ENCODE data around the gene IZUMO1.
"Not testable (repeated sequence)": the region's sequence is repeated elsewhere in the genome, so short reads cannot be mapped to it uniquely, and the experiment has no call there.

Gene IZUMO1

GRCh38 chr19:48718711-48719231 is 27.9 kb downstream of the IZUMO1 start:
- Histone ChIP-seq H3K36me3 (ENCODE audit: insufficient read depth, low read length) (no peaks in the 10 kb centered on the region), H4K20me1 (ENCODE audit: insufficient read depth, low read length, poor library complexity, severe bottlenecking) (no peaks in the 10 kb centered on the region), H3K9ac (ENCODE audit: low read depth, low read length, poor library complexity, severe bottlenecking) (no peak overlapping the region), H3K4me2 (ENCODE audit: low read depth, low read length, poor library complexity, severe bottlenecking) (no peak overlapping the region), H3K4me3 (ENCODE audit: low read length, poor library complexity, severe bottlenecking) (no peak overlapping the region), H3F3A (ENCODE audit: low read depth) (no peaks in the 10 kb centered on the region), H3K27me3 (ENCODE audit: insufficient read depth, low read length, poor library complexity, severe bottlenecking) (no peaks in the 10 kb centered on the region), H3K4me1 (ENCODE audit: insufficient read depth, low read length, poor library complexity, severe bottlenecking) (peaks cover 12% of the 10 kb centered on the region), H3K9me2 (replicated peaks; ENCODE audit: low read depth, low read length) (no peaks in the 10 kb centered on the region), H3K9me3 (ENCODE audit: insufficient read depth, low read depth, low read length) (no peaks in the 10 kb centered on the region), H3K79me2 (ENCODE audit: insufficient read depth, low read length) (peaks cover 11% of the 10 kb centered on the region; the same call in 1 of the 2 replicates), H2AFZ (ENCODE audit: low read length) (no peak overlapping the region)
- TF ChIP-seq CTCF (conservative IDR thresholded peaks at IDR 0.05; ENCODE audit: low read length) (no peak), EZH2phosphoT487 (IDR thresholded peaks at IDR 0.05; ENCODE audit: borderline replicate concordance) (no peak)

DNA sequence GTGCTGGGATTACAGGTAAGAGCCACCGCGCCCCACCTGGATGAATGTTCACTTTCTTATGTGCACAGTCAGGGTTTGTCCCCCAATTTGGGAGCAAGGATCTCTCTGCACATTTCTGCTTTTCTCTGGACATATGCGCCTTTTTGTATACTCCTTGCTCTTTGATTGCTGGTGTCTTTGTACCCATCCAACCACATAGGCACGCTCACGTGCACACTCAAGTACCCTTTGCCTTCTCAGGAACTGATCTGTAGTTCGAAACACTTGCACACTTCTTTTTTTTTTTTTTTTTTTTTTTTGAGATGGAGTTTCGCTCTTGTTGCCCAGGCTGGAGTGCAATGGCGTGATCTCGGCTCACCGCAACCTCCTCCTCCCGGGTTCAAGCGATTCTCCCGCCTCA is 28.6 kb downstream of the IZUMO1 start:
- not testable (repeated sequence) for H4K20me1 ChIP-seq (ENCODE audit: insufficient read depth, low read length, poor library complexity, severe bottlenecking); H3K9ac ChIP-seq (ENCODE audit: low read depth, low read length, poor library complexity, severe bottlenecking); H3K4me2 ChIP-seq (ENCODE audit: low read depth, low read length, poor library complexity, severe bottlenecking); H3K4me3 ChIP-seq (ENCODE audit: low read length, poor library complexity, severe bottlenecking); H3K9me2 ChIP-seq (replicated peaks; ENCODE audit: low read depth, low read length); H3K27me3 ChIP-seq (ENCODE audit: insufficient read depth, low read length, poor library complexity, severe bottlenecking); H3F3A ChIP-seq (ENCODE audit: low read depth); H3K9me3 ChIP-seq (ENCODE audit: insufficient read depth, low read depth, low read length); H3K36me3 ChIP-seq (ENCODE audit: insufficient read depth, low read length); H2AFZ ChIP-seq (ENCODE audit: low read length)
- H3K4me1 ChIP-seq (ENCODE audit: insufficient read depth, low read length, poor library complexity, severe bottlenecking), result peaks cover 18% of the 10 kb centered on the region
- peaks cover 16% of the 10 kb centered on the region for H3K79me2 ChIP-seq (ENCODE audit: insufficient read depth, low read length)

GRCh38 chr19:48716562-48717291 is 30.0 kb downstream of the IZUMO1 start:
- no peak overlapping the region for H3K9ac ChIP-seq (ENCODE audit: low read depth, low read length, poor library complexity, severe bottlenecking)
- H3K9me3 ChIP-seq (ENCODE audit: insufficient read depth, low read depth, low read length), result no peaks in the 10 kb centered on the region
- H3F3A ChIP-seq (ENCODE audit: low read depth), result no peaks in the 10 kb centered on the region
- no peaks in the 10 kb centered on the region for H3K9me2 ChIP-seq (replicated peaks; ENCODE audit: low read depth, low read length)
- no peak overlapping the region for H3K4me2 ChIP-seq (ENCODE audit: low read depth, low read length, poor library complexity, severe bottlenecking)
- TF ChIP-seq EZH2phosphoT487 (IDR thresholded peaks at IDR 0.05; ENCODE audit: borderline replicate concordance), result no peak
- TF ChIP-seq CTCF (conservative IDR thresholded peaks at IDR 0.05; ENCODE audit: low read length), result no peak
- peaks cover 17% of the 10 kb centered on the region for H3K79me2 ChIP-seq (ENCODE audit: insufficient read depth, low read length)
- peaks cover 24% of the 10 kb centered on the region for H3K4me1 ChIP-seq (ENCODE audit: insufficient read depth, low read length, poor library complexity, severe bottlenecking)
- no peaks in the 10 kb centered on the region for H3K36me3 ChIP-seq (ENCODE audit: insufficient read depth, low read length)
- H2AFZ ChIP-seq (ENCODE audit: low read length), result no peak overlapping the region
- H4K20me1 ChIP-seq (ENCODE audit: insufficient read depth, low read length, poor library complexity, severe bottlenecking), result no peaks in the 10 kb centered on the region
- H3K27me3 ChIP-seq (ENCODE audit: insufficient read depth, low read length, poor library complexity, severe bottlenecking), result no peaks in the 10 kb centered on the region
- H3K4me3 ChIP-seq (ENCODE audit: low read length, poor library complexity, severe bottlenecking), result no peak overlapping the region

All from Loucy (cell line).